PC-9 (cell line): ENCODE data around the gene CDK5RAP2. TPM values are rescaled to one million over a fixed set of nuclear protein-coding genes. Genes with fewer than 3 reads are reported as not detected.

Experiments used
- BruUV-seq: library from RNA; stranded (reverse); fragments of 400-500 nt; replicated peaks from 2 replicates; lab custom pipeline; 2021; lab: Mats Ljungman, UMichigan
- CTCF ChIA-PET: fragments of 300-600 bp; sonication (Branson Sonifier 250); formaldehyde crosslinking; loops from one replicate; lab custom pipeline; 2022; ENCODE audit warnings: antibody characterized with exemption; lab: Charles Lee
- POLR2A ChIA-PET: fragments of 300-600 bp; sonication (Branson Sonifier 250); formaldehyde crosslinking; loops from one replicate; lab custom pipeline; 2022; ENCODE audit warnings: antibody characterized with exemption; ENCODE audit not compliant: unreplicated experiment; lab: Charles Lee
- DNase-seq, 2 experiments: peaks; one replicate each; pipeline versions ENCODE4 v3.0.0 to v3.0.0-alpha.2; 2015 to 2022; ENCODE audit warnings: mixed read lengths in 1 of 2
- H2AFZ ChIP-seq: fragments of 200-600 bp; sonication (generic); 2 replicates; pipeline ENCODE4 v1.8.1; 2017; ENCODE audit warnings: antibody characterized with exemption
- H3F3A ChIP-seq: fragments of 200-600 bp; sonication (generic); 2 replicates; pipeline ENCODE4 v1.8.1; 2017; ENCODE audit warnings: antibody characterized with exemption, mild to moderate bottlenecking, low read depth; ENCODE audit not compliant: insufficient read depth
- H3K27ac ChIP-seq: fragments of 200-600 bp; sonication (generic); 2 replicates; pipeline ENCODE4 v1.6.1; 2016; ENCODE audit warnings: mixed run types
- H3K27me3 ChIP-seq: fragments of 200-600 bp; sonication (generic); 2 replicates; pipeline ENCODE4 v1.6.1; 2016; ENCODE audit warnings: low read depth, mixed run types; ENCODE audit not compliant: insufficient read depth
- H3K36me3 ChIP-seq: fragments of 200-600 bp; sonication (generic); 2 replicates; pipeline ENCODE4 v1.6.1; 2016; ENCODE audit warnings: low read depth, mixed run types
- H3K4me1 ChIP-seq: fragments of 200-600 bp; sonication (generic); replicated peaks from 2 replicates; pipeline ENCODE4 v1.6.1; 2016; ENCODE audit warnings: mixed run types; ENCODE audit not compliant: insufficient read depth
- H3K4me2 ChIP-seq: fragments of 200-600 bp; sonication (generic); 2 replicates; pipeline ENCODE4 v1.6.1; 2017; ENCODE audit warnings: mixed run types
- H3K4me3 ChIP-seq: fragments of 200-600 bp; sonication (generic); 2 replicates; pipeline ENCODE4 v1.6.1; 2016; ENCODE audit warnings: mixed run types
- H3K79me2 ChIP-seq: fragments of 200-600 bp; sonication (generic); 2 replicates; pipeline ENCODE4 v1.6.1; 2017; ENCODE audit warnings: low read depth, mixed run types
- H3K9me2 ChIP-seq: fragments of 200-600 bp; sonication (generic); 2 replicates; pipeline ENCODE4 v1.8.1; 2017; ENCODE audit warnings: mild to moderate bottlenecking; ENCODE audit not compliant: insufficient read depth
- H3K9me3 ChIP-seq: fragments of 200-600 bp; sonication (generic); 2 replicates; pipeline ENCODE4 v1.8.1; 2016; ENCODE audit warnings: low read depth; ENCODE audit not compliant: insufficient read depth
- H4K20me1 ChIP-seq: fragments of 200-600 bp; sonication (generic); 2 replicates; pipeline ENCODE4 v1.8.1; 2017; ENCODE audit not compliant: insufficient read depth
- CTCF ChIP-seq: fragments of 200-600 bp; sonication (generic); conservative IDR thresholded peaks from 2 replicates; pipeline ENCODE4 v1.6.1; 2017; ENCODE audit warnings: mixed run types, antibody characterized with exemption, mild to moderate bottlenecking, moderate library complexity
- EZH2 ChIP-seq: fragments of 200-600 bp; sonication (generic); IDR thresholded peaks from 2 replicates; pipeline ENCODE4 v1.8.0; 2017; ENCODE audit warnings: antibody characterized with exemption, low read depth
- intact Hi-C: fragments of 100-400 bp; cut with micrococcal nuclease; formaldehyde crosslinking; loops from one replicate; pipeline ENCODE4 v1.10.0; 2022; ENCODE audit not compliant: unreplicated experiment
- total RNA-seq: library from RNA; stranded (reverse); gene quantifications from 2 replicates; pipeline ENCODE4 v1.2.3, GENCODE V29; 2021

The CDK5RAP2 gene
- total RNA-seq, 1 experiment from 2014 or later = 113 TPM

GRCh38 chr9:120447959-120448500 is 131.9 kb downstream of the CDK5RAP2 start:
- Histone ChIP-seq H3K4me3 (no peak overlapping the region), H3K79me2 (no peaks in the 10 kb centered on the region), H3K36me3 (peaks cover 11% of the 10 kb centered on the region; the same call in 1 of the 2 replicates), H4K20me1 (no peaks in the 10 kb centered on the region), H3K4me2 (no peak overlapping the region), H3K4me1 (no peaks in the 10 kb centered on the region), H3K9me3 (no peaks in the 10 kb centered on the region), H2AFZ (no peak overlapping the region), H3K9me2 (no peaks in the 10 kb centered on the region), H3F3A (no peaks in the 10 kb centered on the region), H3K27me3 (no peaks in the 10 kb centered on the region), H3K27ac (no peak overlapping the region)
- no TSS peak for BruUV-seq
- ChIA-PET CTCF (no interaction called here), POLR2A (interaction anchor here (0.6 kb wide), 1 partner anchor 727 kb away, joined by 3 read pairs; no protein-coding TSS in a partner anchor)
- TF ChIP-seq EZH2 (no peak), CTCF (no peak)
- DNase-seq = no peak
- intact Hi-C loops = no loop called here

- Histone ChIP-seq H3K4me3 (no peak overlapping the region), H3K9me3 (no peaks in the 10 kb centered on the region), H3K27ac (no peak overlapping the region), H4K20me1 (no peaks in the 10 kb centered on the region), H3K36me3 (peaks cover 4% of the 10 kb centered on the region; the same call in 1 of the 2 replicates), H3K27me3 (no peaks in the 10 kb centered on the region), H2AFZ (no peak overlapping the region), H3K4me2 (no peak overlapping the region), H3K9me2 (no peaks in the 10 kb centered on the region), H3F3A (no peaks in the 10 kb centered on the region), H3K79me2 (no peaks in the 10 kb centered on the region), H3K4me1 (no peaks in the 10 kb centered on the region)
- no peak for TF ChIP-seq CTCF
- TF ChIP-seq EZH2 = no peak
- DNase-seq = no peak
- ChIA-PET CTCF (interaction anchor here (0.7 kb wide), 1 partner anchor 39 kb away, joined by 3 read pairs; no protein-coding TSS in a partner anchor), POLR2A (no interaction called here)
- BruUV-seq = no TSS peak
- intact Hi-C loops = no loop called here
These were observed 133.3 kb downstream of the CDK5RAP2 start for GRCh38 chr9:120446671-120447070.

- H3K27ac ChIP-seq = no peak overlapping the region
- POLR2A ChIA-PET = no interaction called here
- intact Hi-C loops = no loop called here
- H3K9me3 ChIP-seq = no peaks in the 10 kb centered on the region
- TF ChIP-seq EZH2 (no peak), CTCF (no peak)
- no peaks in the 10 kb centered on the region for H3K27me3 ChIP-seq
- H3K4me1 ChIP-seq = no peaks in the 10 kb centered on the region
- no peak for DNase-seq
- H2AFZ ChIP-seq = no peak overlapping the region
- CTCF ChIA-PET = no interaction called here
- H3K79me2 ChIP-seq = no peaks in the 10 kb centered on the region
- no peaks in the 10 kb centered on the region for H4K20me1 ChIP-seq
- BruUV-seq = no TSS peak
- no peaks in the 10 kb centered on the region for H3K9me2 ChIP-seq
- no peak overlapping the region for H3K4me3 ChIP-seq
- H3F3A ChIP-seq = no peaks in the 10 kb centered on the region
- no peak overlapping the region for H3K4me2 ChIP-seq
- H3K36me3 ChIP-seq = peaks cover 4% of the 10 kb centered on the region; the same call in 1 of the 2 replicates
These were observed 136.0 kb downstream of the CDK5RAP2 start for GRCh38 chr9:120443976-120444375.
